Heart right ventricle (tissue), 16 donors: Measurements from ENCODE around the gene SMPD2. TPM values are rescaled to one million over a fixed set of nuclear protein-coding genes. Genes with fewer than 3 reads are reported as not detected.

ENCODE experiments used
- ATAC-seq, 8 donors: fragments of 200-7000 bp; cut with Tn5 transposase; one replicate each; pipeline ENCODE4 v1.9.1; 2020; ENCODE audit warnings: mild to moderate bottlenecking in 8 of 8, moderate library complexity in 8 of 8, moderate number of reproducible peaks in 1 of 8
- DNase-seq, 2 donors: peaks; one replicate each; pipeline ENCODE4 v3.0.0-alpha.2; 2020
- H3K27ac ChIP-seq, 10 donors: fragments of 200-600 bp; sonication (generic) in 2 of 10; one replicate each; pipeline versions ENCODE4 v1.5.0 to v1.8.0; 2020 to 2022; ENCODE audit warnings: mild to moderate bottlenecking in 3 of 10
- H3K27me3 ChIP-seq, 7 donors: fragments of 200-600 bp; one replicate each; pipeline ENCODE4 v1.8.0; 2021 to 2022; ENCODE audit warnings: mild to moderate bottlenecking in 2 of 7
- H3K36me3 ChIP-seq, 9 donors: fragments of 200-600 bp; sonication (generic) in 1 of 9; one replicate each; pipeline versions ENCODE4 v1.5.0 to v1.8.0; 2020 to 2022; ENCODE audit warnings: mild to moderate bottlenecking in 2 of 9
- H3K4me1 ChIP-seq, 9 donors: fragments of 200-600 bp; sonication (generic) in 1 of 9; one replicate each; pipeline versions ENCODE4 v1.5.0 to v1.8.0; 2020 to 2022; ENCODE audit warnings: mild to moderate bottlenecking in 4 of 9
- H3K4me3 ChIP-seq, 10 donors: fragments of 200-600 bp; sonication (generic) in 2 of 10; one replicate each; pipeline versions ENCODE4 v1.5.0 to v1.8.0; 2020 to 2022; ENCODE audit warnings: mild to moderate bottlenecking in 7 of 10, moderate library complexity in 2 of 10
- H3K9me3 ChIP-seq, 11 donors: fragments of 200-600 bp in 10 of 11; sonication (generic) in 2 of 11; one replicate each; pipeline versions ENCODE4 v1.5.0 to v1.8.0; 2013 to 2022; ENCODE audit warnings: mild to moderate bottlenecking in 2 of 11, control low read depth in 1 of 11, moderate library complexity in 1 of 11
- WGBS, 2 donors: extraction: QIAGEN DNeasy Blood & Tissue Kit; methylation state at CpG; one replicate each; pipeline ENCODE4 v1.1.7; 2013; ENCODE audit warnings: inconsistent platforms in 1 of 2; 5-methylcytosine and 5-hydroxymethylcytosine counted together
- intact Hi-C, 10 donors: fragments of 100-400 bp; cut with DNase I; formaldehyde crosslinking; loops; one replicate each; pipeline versions ENCODE4 v1.11.1 to v1.14.2; 2022
- polyA plus RNA-seq, 2 donors: library from polyadenylated mRNA; stranded (reverse); fragments of 200-250 nt; gene quantifications; one replicate each; pipeline ENCODE4 v1.2.3, GENCODE V29; 2013
- total RNA-seq, 10 donors: library from RNA; stranded (reverse); fragmentation: NEBNext Ultra II Directional in 3 of 10; extraction: Animal tissue kit (Norgen Biotek cat#: 25700) in 3 of 10; gene quantifications; one replicate each; pipeline versions ENCODE4 v1.2.1 to v1.2.4, GENCODE V29; 2021 to 2023
- TF ChIP-seq, protein P1 (sequence below), 9 donors: fragments of 200-600 bp; sonication (generic) in 2 of 9; IDR thresholded peaks; one replicate each; pipeline versions ENCODE4 v1.5.0 to v1.8.0; 2021 to 2022; ENCODE audit warnings: antibody characterized with exemption in 9 of 9, mild to moderate bottlenecking in 5 of 9, moderate library complexity in 1 of 9
- donor health status: Arrhythmogenic right ventricular cardiomyopathy.
- donor health status: ischemic (EF 13 %, LVEDD 7.1; RV severe dilation, severe dysfunction).
- donor health status: healthy with polysubstance abuse.
- donor health status: DM: no; HTN: yes; CAD: no.
- donor health status: DM: no; HTN: no; CAD: no.
- donor health status: ischemic (EF 25% LVEDD 6.9; RV normal size, moderate dysfunction).
- donor health status: ischemic (EF 25% LVEDD 5.7; RV mildly dilated, moderate dysfunction).
- donor health status: healthy.
- donor health status: DM: yes; HTN: yes; CAD: no.
- donor health status: Ischemic cardiomyopathy.
- donor health status: ischemic (EF 35%, LVEDD 5.7; RV mildly dilated, moderate dysfunction).
- donor health status: nonischemic (EF 11% LVEDD 7.7; RV severe dilation, severe dysfunction).
- donor health status: DM: yes; HTN: yes; CAD: no.
- donor health status: PGD.
- donor health status: ischemic (EF 29% LVEDD 5.4; RV normal size, mild dysfunction).
- donor health status: nonischemic (EF 23%, LVEDD 6.1; RV moderate dilation, normal function).

The SMPD2 gene
- total and polyA plus RNA-seq, 12 donors: 2.1 to 8.9 (median 3.9) TPM

DNA sequence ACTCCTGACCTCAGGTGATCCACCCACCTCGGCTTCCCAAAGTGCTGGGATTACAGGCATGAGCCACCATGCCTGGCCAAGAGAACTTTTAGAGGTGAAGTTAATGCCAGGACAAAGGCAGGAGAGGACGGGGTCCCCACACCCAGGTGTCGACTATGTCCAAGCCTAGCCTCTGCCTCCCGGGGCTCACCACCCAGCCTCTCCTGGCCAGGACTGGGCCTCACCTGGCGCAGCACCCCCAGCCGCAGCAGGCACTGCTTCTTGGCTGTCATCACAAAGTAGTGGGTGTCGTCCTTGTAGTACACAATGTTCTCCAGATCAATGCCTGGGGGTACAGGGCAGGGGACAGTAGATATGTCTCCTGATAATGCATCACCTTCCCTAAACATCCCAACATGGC, 10.9 kb downstream of the SMPD2 start:
- DNase-seq (no peak), ATAC-seq (no peak)
- Histone ChIP-seq H3K4me1 (peaks cover 5 to 29% (median 17%) of the 10 kb centered on the region in 9 donors), H3K27me3 (no peaks in the 10 kb centered on the region), H3K9me3 (no peaks in the 10 kb centered on the region), H3K27ac (no peak overlapping the region), H3K36me3 (peaks cover 0 to 54% (median 0%) of the 10 kb centered on the region in 9 donors), H3K4me3 (no peak overlapping the region)
- TF ChIP-seq, protein P1, sequence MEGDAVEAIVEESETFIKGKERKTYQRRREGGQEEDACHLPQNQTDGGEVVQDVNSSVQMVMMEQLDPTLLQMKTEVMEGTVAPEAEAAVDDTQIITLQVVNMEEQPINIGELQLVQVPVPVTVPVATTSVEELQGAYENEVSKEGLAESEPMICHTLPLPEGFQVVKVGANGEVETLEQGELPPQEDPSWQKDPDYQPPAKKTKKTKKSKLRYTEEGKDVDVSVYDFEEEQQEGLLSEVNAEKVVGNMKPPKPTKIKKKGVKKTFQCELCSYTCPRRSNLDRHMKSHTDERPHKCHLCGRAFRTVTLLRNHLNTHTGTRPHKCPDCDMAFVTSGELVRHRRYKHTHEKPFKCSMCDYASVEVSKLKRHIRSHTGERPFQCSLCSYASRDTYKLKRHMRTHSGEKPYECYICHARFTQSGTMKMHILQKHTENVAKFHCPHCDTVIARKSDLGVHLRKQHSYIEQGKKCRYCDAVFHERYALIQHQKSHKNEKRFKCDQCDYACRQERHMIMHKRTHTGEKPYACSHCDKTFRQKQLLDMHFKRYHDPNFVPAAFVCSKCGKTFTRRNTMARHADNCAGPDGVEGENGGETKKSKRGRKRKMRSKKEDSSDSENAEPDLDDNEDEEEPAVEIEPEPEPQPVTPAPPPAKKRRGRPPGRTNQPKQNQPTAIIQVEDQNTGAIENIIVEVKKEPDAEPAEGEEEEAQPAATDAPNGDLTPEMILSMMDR (IDR thresholded peaks at IDR 0.05): no peak
- 95 to 97% methylated on average over 7 of the region's 7 CpGs for WGBS, 2 donors
- intact Hi-C loops: no loop called here

DNA sequence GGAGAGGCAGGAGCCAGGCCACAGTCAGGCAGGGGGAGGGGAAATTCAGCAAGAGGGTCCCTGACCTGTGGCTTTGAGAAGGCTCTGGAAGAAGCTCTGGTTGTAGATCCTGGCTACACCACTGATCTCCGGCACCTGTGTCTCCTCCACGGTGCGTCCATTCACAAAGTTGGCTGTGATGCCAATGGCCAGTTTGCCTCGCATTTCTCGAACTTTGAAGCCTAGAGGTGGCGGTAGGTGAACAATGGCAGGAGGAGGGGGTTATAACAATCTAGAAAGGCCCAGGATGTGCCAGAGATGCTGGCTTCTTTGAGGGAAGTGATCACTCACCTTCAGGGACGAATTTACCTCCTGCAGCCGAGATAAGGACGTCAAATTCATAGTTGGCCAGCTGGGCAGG, 11.7 kb downstream of the SMPD2 start:
- Histone ChIP-seq H3K4me1 (peaks cover 6 to 37% (median 25%) of the 10 kb centered on the region in 9 donors), H3K9me3 (no peaks in the 10 kb centered on the region), H3K27ac (no peak overlapping the region), H3K27me3 (no peaks in the 10 kb centered on the region), H3K4me3 (no peak overlapping the region), H3K36me3 (peaks cover 0 to 46% (median 0%) of the 10 kb centered on the region in 9 donors)
- TF ChIP-seq, protein P1 (IDR thresholded peaks at IDR 0.05): no peak
- no peak for ATAC-seq
- WGBS, 2 donors: 91 to 93% methylated on average over 9 of the region's 9 CpGs
- intact Hi-C loops: no loop called here
- no peak for DNase-seq

DNA sequence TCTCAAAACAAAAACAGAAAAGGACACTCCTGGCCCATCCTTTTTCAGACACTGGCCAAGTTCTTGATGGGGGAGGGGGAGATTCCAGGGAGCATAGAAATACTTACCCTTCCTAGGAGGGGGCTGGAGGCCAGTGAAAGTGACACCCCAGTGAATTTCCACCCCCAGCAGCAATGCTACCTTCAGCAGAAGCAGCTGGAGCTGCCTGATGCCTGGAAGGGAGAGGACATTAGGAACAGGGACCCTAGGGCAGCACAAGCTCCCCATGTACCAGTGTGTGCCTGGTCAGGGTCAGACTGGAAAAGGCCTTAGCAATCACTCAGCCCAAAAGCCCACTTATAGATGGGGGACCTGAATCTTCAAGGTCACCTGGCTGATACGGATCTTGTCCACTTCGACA, 12.6 kb downstream of the SMPD2 start:
- intact Hi-C loops: no loop called here
- Histone ChIP-seq H3K27ac (no peak overlapping the region), H3K27me3 (no peaks in the 10 kb centered on the region)

DNA sequence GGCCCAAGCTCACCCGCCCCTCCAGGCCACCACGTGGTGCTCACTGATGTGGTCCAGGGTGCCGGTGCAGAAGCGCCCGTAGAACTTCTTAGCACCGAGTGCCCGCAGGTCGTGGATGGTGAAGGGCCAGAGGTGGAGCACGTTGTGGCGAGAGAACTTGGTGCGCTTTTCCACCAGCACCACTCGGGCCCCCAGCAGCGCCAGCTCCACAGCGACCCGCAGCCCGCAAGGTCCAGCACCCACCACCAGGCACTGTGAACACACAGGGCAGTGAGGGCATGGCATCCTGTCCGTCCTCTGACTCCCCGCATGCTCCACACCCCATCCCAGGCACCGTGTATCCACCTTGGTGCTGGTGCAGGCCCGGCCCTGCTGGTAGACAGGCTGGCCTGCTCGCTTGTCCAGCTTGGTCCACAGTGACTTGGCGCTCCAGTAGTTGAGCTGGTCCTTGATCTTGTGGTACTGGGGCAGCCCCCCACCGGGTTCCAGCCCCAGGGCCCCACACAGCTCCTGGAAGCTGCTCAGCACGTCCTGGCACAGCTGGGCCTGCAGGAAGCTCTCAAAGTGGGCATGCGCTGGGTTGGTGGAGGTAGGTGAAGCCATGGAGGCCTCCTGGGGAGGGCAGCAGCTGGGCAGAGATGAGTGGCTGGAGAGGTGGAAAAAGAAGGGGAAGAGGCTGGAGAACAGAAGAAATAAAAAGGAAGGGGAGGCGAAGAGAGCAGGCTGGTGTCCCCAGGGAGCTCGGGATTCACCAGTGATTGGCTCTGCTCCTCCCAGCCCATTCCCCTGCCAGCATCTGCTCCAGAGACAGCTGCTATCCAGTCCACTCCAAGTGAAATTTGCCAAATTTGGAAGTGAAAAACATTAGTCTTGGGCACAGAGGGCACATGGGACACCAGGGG, 13.3 kb downstream of the SMPD2 start:
- H3K27me3 ChIP-seq: no peaks in the 10 kb centered on the region
- H3K9me3 ChIP-seq: no peaks in the 10 kb centered on the region
- DNase-seq (peak; percentile 44 to 52), ATAC-seq (peak in 2 of 8 donors; percentile 1)
- 91 to 93% methylated on average over 27 of the region's 27 CpGs for WGBS, 2 donors
- peak overlapping the region in 7 of 10 donors; percentile 57 to 91 (median 85) for H3K4me3 ChIP-seq
- TF ChIP-seq, protein P1 (IDR thresholded peaks at IDR 0.05): no peak
- peak overlapping the region in 8 of 10 donors; percentile 66 to 88 (median 78) for H3K27ac ChIP-seq
- peaks cover 0 to 38% (median 0%) of the 10 kb centered on the region in 9 donors for H3K36me3 ChIP-seq
- intact Hi-C loops: no loop called here
- H3K4me1 ChIP-seq: peaks cover 6 to 54% (median 29%) of the 10 kb centered on the region in 9 donors

More for the DNA sequence above, 12.6 kb downstream of the SMPD2 start:
- peaks cover 0 to 44% (median 0%) of the 10 kb centered on the region in 9 donors for H3K36me3 ChIP-seq
- TF ChIP-seq, protein P1 (IDR thresholded peaks at IDR 0.05): no peak
- H3K4me3 ChIP-seq: no peak overlapping the region
- no peak for ATAC-seq
- 92% methylated on average over 2 of the region's 2 CpGs for WGBS, 2 donors
- H3K4me1 ChIP-seq: peaks cover 6 to 47% (median 29%) of the 10 kb centered on the region in 9 donors
- H3K9me3 ChIP-seq: no peaks in the 10 kb centered on the region
- DNase-seq: no peak
